ENCODE data around the gene MCTP1. TPM values are rescaled to one million over a fixed set of nuclear protein-coding genes. Genes with fewer than 3 reads are reported as not detected.

Gene MCTP1
- total and polyA plus RNA-seq, 10 of the 15 experiments (the other 5 are each of a cell fraction or from before 2014, with no cell fraction given), result 12.6 to 45.9 (median 18.8) TPM

- TF ChIP-seq ZBTB33 (IDR thresholded peaks at IDR 0.05) (no peak), ZNF274 (IDR thresholded peaks at IDR 0.05; ENCODE audit: insufficient read depth, insufficient read length) (no peak), BCL11A (IDR thresholded peaks at IDR 0.05; ENCODE audit: low read depth, low read length) (no peak), GABPA (IDR thresholded peaks at IDR 0.05; ENCODE audit: low read depth) (0 out of 2 replicates have a peak, but pooled peaks have one; percentile 50), ATF7 (IDR thresholded peaks at IDR 0.05; ENCODE audit: low read depth) (peak; percentile 86), LARP7 (IDR thresholded peaks at IDR 0.05) (no peak), EED (IDR thresholded peaks at IDR 0.05; ENCODE audit: low read depth) (peak; percentile 86), SIN3A (IDR thresholded peaks at IDR 0.05; ENCODE audit: low read depth, low read length) (no peak), BCLAF1 (IDR thresholded peaks at IDR 0.05) (no peak), E2F4 (IDR thresholded peaks at IDR 0.05; ENCODE audit: low read depth, low read length) (no peak), HDGF (IDR thresholded peaks at IDR 0.05) (no peak), MTA3 (IDR thresholded peaks at IDR 0.05; ENCODE audit: borderline replicate concordance, low read length) (no peak), RFX5 (IDR thresholded peaks at IDR 0.05; ENCODE audit: low read depth, low read length) (no peak), BCL3 (IDR thresholded peaks at IDR 0.05; ENCODE audit: borderline replicate concordance, insufficient read depth, low read depth, low read length, poor library complexity, severe bottlenecking) (peak; percentile 73), HDAC6 (IDR thresholded peaks at IDR 0.05; ENCODE audit: unreplicated experiment) (no peak), SMC3 (IDR thresholded peaks at IDR 0.05; ENCODE audit: borderline replicate concordance, low read length) (no peak), SREBF2 (IDR thresholded peaks at IDR 0.05; ENCODE audit: low read length) (no peak), EGR1 (IDR thresholded peaks at IDR 0.05; ENCODE audit: borderline replicate concordance in 1 of 2, low read depth in 2 of 2, low read length in 2 of 2) (no peak), NR2C1 (IDR thresholded peaks at IDR 0.05) (no peak), MYC (IDR thresholded peaks at IDR 0.05; ENCODE audit: insufficient read depth, insufficient read length, insufficient replicate concordance, low read length, severe bottlenecking) (no peak), MAX (IDR thresholded peaks at IDR 0.05; ENCODE audit: low read depth, low read length) (no peak)
Observed at GRCh38 chr5:94700592-94700991, 584.3 kb downstream of the MCTP1 start (continued).

Data from GM12878 (cell line).